Motor neuron (in vitro differentiated cells): ENCODE measurements around the gene LYZL6. TPM values are rescaled to one million over a fixed set of nuclear protein-coding genes. Genes with fewer than 3 reads are reported as not detected.

ENCODE experiments used
- ATAC-seq, 8 experiments: fragments of 200-7000 bp; cut with Tn5 transposase; replicated peaks in 6 of 8; 2 replicates each; pipeline ENCODE4 v1.8.0; 2021; ENCODE audit warnings: mild to moderate bottlenecking in 8 of 8, moderate library complexity in 8 of 8
- H3K27ac ChIP-seq, 2 donors: fragments of 250-450 bp; sonication (Bioruptor Pico); 2 replicates each; pipeline ENCODE4 v1.9.0; 2021; ENCODE audit warnings: antibody characterized with exemption in 2 of 2, mild to moderate bottlenecking in 2 of 2, moderate library complexity in 1 of 2
- H3K4me1 ChIP-seq, 2 donors: fragments of 250-450 bp; sonication (Bioruptor Pico); replicated peaks in 1 of 2; 2 replicates each; pipeline ENCODE4 v1.6.1; 2021; ENCODE audit warnings: antibody characterized with exemption in 2 of 2, mild to moderate bottlenecking in 2 of 2, moderate library complexity in 1 of 2
- H3K4me3 ChIP-seq, 5 donors: fragments of 250-450 bp; sonication (Bioruptor Pico); 2 replicates each; pipeline ENCODE4 v1.9.0; 2021; ENCODE audit warnings: antibody characterized with exemption in 5 of 5, mild to moderate bottlenecking in 5 of 5, moderate library complexity in 4 of 5
- WGBS, 10 experiments: fragments of 450-650 bp; shearing (Covaris generic); methylation state at CpG; one replicate each; pipeline ENCODE4 v1.0.0; 2022; 5-methylcytosine and 5-hydroxymethylcytosine counted together
- in situ Hi-C, 9 experiments: fragments of 400-800 bp; cut with MboI; loops; one replicate each; pipeline ENCODE4 v1.15.0; 2021; ENCODE audit warnings: low sequenced_read_pairs in 9 of 9, low pct_unique_long_range_greater_than_20kb in 2 of 9; ENCODE audit not compliant: unreplicated experiment in 9 of 9
- total RNA-seq, 8 experiments: library from RNA; unstranded; fragments of 300-600 nt; gene quantifications; 2 replicates each; pipeline versions ENCODE4 v1.2.3 to v1.2.4, GENCODE V29; 2022

The LYZL6 gene
- total RNA-seq, 8 experiments from 2014 or later: 0.66 TPM; not detected in 7

GRCh38 chr17:35917519-35918213 lies 25.8 kb downstream of the LYZL6 start:
- in situ Hi-C loops: loop anchor here in 1 of 9 experiments (25.0 kb wide), 1 partner anchor 105 kb away; the partner anchor contains the start of gene TAF15
- no peak overlapping the region for H3K27ac ChIP-seq
- no peaks in the 10 kb centered on the region for H3K4me1 ChIP-seq
- no peak overlapping the region for H3K4me3 ChIP-seq
- WGBS, 10 experiments: 70 to 100% (median 94%) methylated on average over 2 to 14 of the region's 29 CpGs; no CpG with 5 or more reads in 6 of the 10 experiments
- ATAC-seq: no peak

DNA sequence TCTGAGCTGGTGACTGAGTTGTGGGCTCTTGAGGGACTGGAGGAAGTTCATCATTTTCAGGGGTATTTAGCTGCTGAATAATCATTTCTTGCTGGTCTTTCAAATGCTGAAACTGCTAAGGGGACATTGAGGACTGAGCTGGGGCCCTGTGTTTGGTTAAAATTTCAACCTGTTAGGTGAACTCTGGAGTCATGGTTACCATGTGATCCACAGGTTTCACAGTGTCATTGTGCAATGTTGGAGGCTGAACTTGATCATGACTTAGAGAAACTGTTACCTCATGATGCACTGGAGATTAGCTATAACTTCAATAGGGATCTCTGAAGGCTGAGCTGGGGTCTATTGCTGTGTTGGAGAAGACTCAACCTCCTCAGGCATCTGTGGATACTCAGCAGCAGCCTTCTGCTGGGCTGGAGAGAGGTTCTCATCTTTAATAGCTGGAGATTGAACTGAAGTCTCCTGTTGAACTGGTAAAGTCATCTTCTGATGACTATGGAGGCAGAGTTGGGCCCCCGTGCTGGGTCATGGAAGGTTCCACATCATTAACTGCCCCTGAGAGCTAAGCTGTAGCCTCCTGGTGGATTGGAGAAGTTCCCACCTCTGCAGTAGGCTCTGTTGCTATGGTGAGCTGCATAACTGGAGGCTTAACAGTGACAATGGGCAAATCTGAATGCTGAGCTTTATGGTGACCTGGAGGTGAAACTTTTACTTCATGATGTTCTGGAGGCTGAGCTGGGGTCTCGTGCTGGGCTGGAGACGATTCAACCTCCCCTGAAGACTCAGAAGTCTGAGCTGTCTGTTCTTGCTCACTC lies 28.2 kb downstream of the LYZL6 start:
- WGBS, 10 experiments: 0 to 80% (median 50%) methylated on average over 1 to 2 of the region's 3 CpGs; no CpG with 5 or more reads in 4 of the 10 experiments
- peak in 2 of 8 experiments; percentile 19 to 74 for ATAC-seq
- Histone ChIP-seq H3K27ac (no peak overlapping the region), H3K4me1 (no peaks in the 10 kb centered on the region), H3K4me3 (no peak overlapping the region)
- in situ Hi-C loops: loop anchor here in 1 of 9 experiments (25.0 kb wide), 1 partner anchor 103 kb away; the partner anchor contains the start of gene TAF15

DNA sequence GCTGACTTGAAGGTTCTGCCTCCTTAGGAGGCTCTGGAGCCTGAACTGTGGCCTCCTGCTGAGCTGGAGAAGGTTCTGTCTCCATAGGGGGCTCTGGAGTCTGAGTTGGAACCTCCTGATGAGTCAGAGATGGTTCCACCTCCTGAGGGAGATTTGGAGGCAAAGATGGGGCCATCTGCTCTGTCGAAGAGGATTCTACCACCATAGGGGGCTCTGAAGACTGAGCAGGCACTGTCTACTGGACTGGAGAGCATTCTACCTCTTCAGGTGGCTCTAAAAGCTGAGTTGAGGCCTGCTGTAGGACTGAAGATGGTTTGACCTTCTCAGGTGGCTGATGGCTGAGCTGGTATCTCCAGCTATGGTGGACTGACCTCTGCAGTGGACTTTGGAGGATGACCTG lies 29.2 kb downstream of the LYZL6 start:
- no peaks in the 10 kb centered on the region for H3K4me1 ChIP-seq
- in situ Hi-C loops: loop anchor here in 1 of 9 experiments (25.0 kb wide), 1 partner anchor 102 kb away; the partner anchor contains the start of gene TAF15
- 43 to 60% methylated on average over 1 of the region's 1 CpG; no CpG with 5 or more reads in 8 of the 10 experiments for WGBS, 10 experiments
- H3K4me3 ChIP-seq: no peak overlapping the region
- no peak overlapping the region for H3K27ac ChIP-seq
- no peak for ATAC-seq

DNA sequence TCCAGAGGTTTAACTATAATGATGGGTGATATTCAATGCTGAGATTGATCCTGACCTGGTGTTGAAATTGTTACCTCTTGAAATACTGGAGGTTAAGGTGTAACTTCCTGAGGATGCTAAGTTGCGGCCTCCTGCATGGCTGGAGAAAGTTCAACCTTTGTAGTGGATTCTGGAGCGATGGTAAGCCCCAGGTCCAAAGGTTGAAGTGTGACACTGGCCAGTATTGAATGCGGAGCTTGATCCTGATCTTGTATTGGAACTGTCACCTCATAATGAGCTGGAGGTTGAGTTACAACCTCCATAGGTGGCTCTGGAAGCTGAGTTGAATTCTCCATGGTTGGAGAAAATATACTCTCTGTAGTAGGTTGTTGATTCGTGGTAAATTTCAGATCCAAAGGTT lies 29.9 kb downstream of the LYZL6 start:
- 0 to 81% (median 73%) methylated on average over 1 to 4 of the region's 4 CpGs; no CpG with 5 or more reads in 2 of the 10 experiments for WGBS, 10 experiments
- no peak overlapping the region for H3K4me3 ChIP-seq
- ATAC-seq: no peak
- no peaks in the 10 kb centered on the region for H3K4me1 ChIP-seq
- in situ Hi-C loops: loop anchor here in 1 of 9 experiments (25.0 kb wide), 1 partner anchor 101 kb away; the partner anchor contains the start of gene TAF15
- H3K27ac ChIP-seq: no peak overlapping the region

DNA sequence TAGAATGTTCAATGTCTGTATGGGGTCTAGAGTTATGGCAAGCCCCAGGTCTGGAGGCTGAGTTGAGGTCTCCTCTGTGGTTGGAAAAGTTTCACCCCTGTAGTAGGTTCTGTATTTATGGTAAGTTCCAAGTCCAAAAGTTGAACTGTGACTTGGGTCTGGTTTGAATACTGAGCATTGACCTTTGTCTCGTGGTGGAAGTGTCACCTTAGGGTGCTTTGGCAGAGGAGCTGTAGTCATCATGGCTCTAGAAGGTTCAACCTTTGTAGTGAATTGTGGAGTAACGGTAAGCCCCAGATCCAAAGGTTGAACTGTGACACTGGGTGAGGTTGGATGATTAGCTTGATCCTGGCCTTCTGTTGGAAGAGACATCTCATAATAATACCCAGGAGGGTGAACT lies 30.6 kb downstream of the LYZL6 start:
- in situ Hi-C loops: loop anchor here in 1 of 9 experiments (25.0 kb wide), 1 partner anchor 101 kb away; the partner anchor contains the start of gene TAF15
- ATAC-seq: no peak
- H3K4me1 ChIP-seq: no peaks in the 10 kb centered on the region
- no peak overlapping the region for H3K27ac ChIP-seq
- H3K4me3 ChIP-seq: no peak overlapping the region
- WGBS, 10 experiments: 0 to 67% (median 41%) methylated on average over 1 of the region's 2 CpGs; no CpG with 5 or more reads in 6 of the 10 experiments

- no peak for ATAC-seq
- 83 to 100% (median 100%) methylated on average over 1 to 3 of the region's 3 CpGs; no CpG with 5 or more reads in 7 of the 10 experiments for WGBS, 10 experiments
- Histone ChIP-seq H3K4me1 (no peaks in the 10 kb centered on the region), H3K4me3 (no peak overlapping the region), H3K27ac (no peak overlapping the region)
- in situ Hi-C loops: loop anchor here in 1 of 9 experiments (25.0 kb wide), 1 partner anchor 100 kb away; the partner anchor contains the start of gene TAF15
These were observed 31.1 kb downstream of the LYZL6 start for GRCh38 chr17:35912339-35912912.

DNA sequence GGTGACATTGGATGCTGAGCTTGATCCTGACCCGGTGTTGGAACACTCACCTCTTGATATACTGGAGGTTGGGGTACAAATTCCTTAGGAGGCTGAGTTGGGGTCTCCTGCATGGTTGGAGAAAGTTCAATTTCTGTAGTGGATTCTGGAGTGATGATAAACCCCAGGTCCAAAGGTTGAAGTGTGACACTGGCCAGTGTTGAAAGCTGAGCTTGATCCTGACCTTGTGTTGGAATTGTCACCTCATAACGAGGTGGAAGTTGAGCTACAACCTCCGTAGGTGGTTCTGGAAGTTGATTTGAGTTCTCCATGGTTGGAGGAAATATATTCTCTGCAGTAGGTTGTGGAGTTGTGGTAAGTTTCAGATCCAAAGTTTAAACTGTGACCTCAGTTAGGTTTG lies 34.1 kb downstream of the LYZL6 start:
- WGBS, 10 experiments: 0 to 85% (median 10%) methylated on average over 1 to 3 of the region's 3 CpGs; no CpG with 5 or more reads in 3 of the 10 experiments
- H3K27ac ChIP-seq: no peak overlapping the region
- no peaks in the 10 kb centered on the region for H3K4me1 ChIP-seq
- no peak for ATAC-seq
- H3K4me3 ChIP-seq: no peak overlapping the region
- in situ Hi-C loops: loop anchor here in 1 of 9 experiments (25.0 kb wide), 1 partner anchor 97 kb away; the partner anchor contains the start of gene TAF15

DNA sequence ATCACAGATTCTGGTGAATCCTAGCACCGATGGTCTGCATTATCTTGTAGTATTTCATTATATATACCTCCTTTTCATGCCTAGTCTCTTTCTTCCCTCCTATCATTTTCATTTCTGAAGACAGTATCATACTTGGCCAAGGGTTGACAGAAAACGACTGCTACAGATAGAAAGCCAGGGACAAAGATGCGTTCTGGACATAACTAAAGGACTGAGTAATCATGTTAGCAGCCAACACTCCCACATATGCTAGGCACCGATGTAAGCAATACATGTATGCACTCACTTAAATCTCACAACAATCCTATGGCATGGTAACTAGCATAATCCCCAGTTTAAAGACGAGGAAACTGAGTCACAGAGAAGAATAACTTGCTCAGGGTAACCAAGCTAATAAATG lies 35.8 kb downstream of the LYZL6 start:
- no peak overlapping the region for H3K4me3 ChIP-seq
- 8 to 92% (median 35%) methylated on average over 2 to 5 of the region's 5 CpGs; no CpG with 5 or more reads in 2 of the 10 experiments for WGBS, 10 experiments
- no peak for ATAC-seq
- H3K27ac ChIP-seq: no peak overlapping the region
- H3K4me1 ChIP-seq: no peaks in the 10 kb centered on the region
- in situ Hi-C loops: loop anchor here in 1 of 9 experiments (25.0 kb wide), 1 partner anchor 95 kb away; the partner anchor contains the start of gene TAF15

DNA sequence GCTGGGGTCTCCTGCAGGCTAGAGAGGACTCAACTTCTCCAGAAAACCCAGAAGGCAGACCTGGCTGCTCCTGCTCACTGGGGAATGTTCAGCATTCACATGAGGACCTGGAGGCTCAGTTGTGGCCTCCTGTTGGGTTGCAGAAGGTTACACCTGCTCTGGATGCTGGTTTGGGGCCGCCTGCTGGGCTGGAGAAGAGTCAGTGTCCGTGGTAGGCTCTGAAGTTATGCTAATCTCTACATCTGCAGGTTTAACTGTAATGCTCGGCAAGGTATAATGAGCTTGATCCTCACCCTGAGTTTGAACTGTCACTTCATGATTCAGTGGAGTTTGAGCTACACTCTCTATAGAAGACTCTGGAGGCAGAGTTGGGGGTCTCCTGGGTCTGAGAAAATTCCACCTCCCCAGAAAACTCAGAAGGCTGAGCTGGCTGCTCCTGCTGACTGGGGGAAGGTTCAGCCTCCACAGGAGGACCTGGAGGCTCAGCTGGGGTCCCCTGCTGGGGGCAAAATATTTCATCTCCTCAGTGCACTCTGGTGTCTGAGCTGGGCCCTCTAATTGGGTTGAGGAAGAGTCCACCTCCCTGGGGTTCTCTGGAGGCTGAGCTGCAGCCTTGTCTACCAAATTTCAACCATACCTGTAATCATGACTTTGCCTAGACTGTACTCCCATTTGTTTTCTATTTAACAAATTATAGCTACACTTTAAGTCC lies 36.4 kb downstream of the LYZL6 start:
- in situ Hi-C loops: loop anchor here in 1 of 9 experiments (25.0 kb wide), 1 partner anchor 95 kb away; the partner anchor contains the start of gene TAF15
- WGBS, 10 experiments: 0 to 63% (median 33%) methylated on average over 1 to 3 of the region's 3 CpGs; no CpG with 5 or more reads in 5 of the 10 experiments
- Histone ChIP-seq H3K27ac (no peak overlapping the region), H3K4me3 (no peak overlapping the region), H3K4me1 (no peaks in the 10 kb centered on the region)
- no peak for ATAC-seq

DNA sequence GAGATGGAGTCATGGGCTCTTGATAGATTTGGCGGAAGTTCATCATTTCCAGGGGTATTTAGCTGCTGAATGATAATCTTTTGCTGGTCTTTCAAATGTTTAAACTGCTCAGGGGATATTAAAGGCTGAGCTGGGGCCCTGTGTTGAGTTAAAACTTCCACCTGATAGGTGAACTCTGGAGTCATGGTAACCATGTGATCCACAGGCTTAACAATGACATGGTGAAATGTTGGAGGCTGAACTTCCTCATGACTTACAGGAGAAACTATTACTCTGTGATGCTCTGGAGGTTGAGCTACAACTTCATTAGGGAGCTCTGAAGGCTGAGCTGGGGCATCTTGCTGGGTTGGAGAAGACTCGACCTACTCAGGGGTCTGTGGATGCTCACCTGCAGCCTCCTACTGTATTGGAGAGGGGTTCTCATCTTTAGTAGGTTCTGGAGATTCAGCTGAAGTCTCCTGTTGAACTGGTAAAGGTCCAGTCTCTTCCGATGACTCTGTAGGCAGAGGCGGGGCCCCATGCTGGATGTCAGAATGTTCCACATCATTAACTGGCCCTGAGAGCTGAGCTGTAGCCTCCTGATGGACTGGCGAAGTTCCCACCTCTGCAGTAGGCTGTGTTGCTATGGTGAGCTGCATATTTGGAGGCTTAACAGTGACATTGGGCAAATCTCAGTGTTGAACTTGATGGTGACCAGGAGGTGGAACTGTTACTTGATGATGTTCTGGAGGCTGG lies 37.2 kb downstream of the LYZL6 start:
- Histone ChIP-seq H3K4me1 (no peaks in the 10 kb centered on the region), H3K4me3 (no peak overlapping the region), H3K27ac (no peak overlapping the region)
- 0 to 100% (median 58%) methylated on average over 1 to 4 of the region's 5 CpGs; no CpG with 5 or more reads in 2 of the 10 experiments for WGBS, 10 experiments
- in situ Hi-C loops: loop anchor here in 1 of 9 experiments (25.0 kb wide), 1 partner anchor 94 kb away; the partner anchor contains the start of gene TAF15
- ATAC-seq: peak in 2 of 8 experiments; percentile 35 to 61

- Histone ChIP-seq H3K27ac (no peak overlapping the region), H3K4me3 (no peak overlapping the region), H3K4me1 (no peaks in the 10 kb centered on the region)
- no peak for ATAC-seq
- WGBS, 10 experiments: 29 to 100% (median 80%) methylated on average over 2 to 5 of the region's 5 CpGs; no CpG with 5 or more reads in 1 of the 10 experiments
- in situ Hi-C loops: loop anchor here in 1 of 9 experiments (25.0 kb wide), 1 partner anchor 91 kb away; the partner anchor contains the start of gene TAF15
These were observed 40.1 kb downstream of the LYZL6 start for GRCh38 chr17:35903451-35903850.
